HepG2 (cell line): Measurements from ENCODE around the gene PRDX2. TPM values are rescaled to one million over a fixed set of nuclear protein-coding genes. Genes with fewer than 3 reads are reported as not detected.

Source experiments
- GABPA ChIP-seq, 2 experiments: IDR thresholded peaks; 2 replicates each; pipeline ENCODE4 v1.6.1; 2011 to 2016; ENCODE audit warnings: low read depth in 2 of 2, low read length in 1 of 2, missing biosample characterization in 1 of 2, missing genetic modification characterization in 1 of 2
- GABPB1 ChIP-seq: IDR thresholded peaks from 2 replicates; pipeline ENCODE4 v1.6.1; 2016; ENCODE audit warnings: mild to moderate bottlenecking, missing genetic modification reagents, moderate library complexity, missing compliant biosample characterization
- HDAC1 ChIP-seq: sonication (generic); formaldehyde crosslinking; IDR thresholded peaks from 2 replicates; pipeline ENCODE4 v1.5.1; 2020; ENCODE audit warnings: mild to moderate bottlenecking, missing genetic modification reagents
- KIAA2018 ChIP-seq: sonication (generic); formaldehyde crosslinking; IDR thresholded peaks from 2 replicates; pipeline ENCODE4 v1.5.0; 2020; ENCODE audit warnings: mild to moderate bottlenecking, missing genetic modification reagents, borderline replicate concordance
- SMARCC2 ChIP-seq: fragments of 450-650 bp; IDR thresholded peaks from 2 replicates; pipeline ENCODE4 v1.6.1; 2017; ENCODE audit warnings: antibody characterized with exemption, mild to moderate bottlenecking
- TBX2 ChIP-seq: sonication (generic); formaldehyde crosslinking; IDR thresholded peaks from 2 replicates; pipeline ENCODE4 v1.5.0; 2020; ENCODE audit warnings: missing genetic modification reagents, mild to moderate bottlenecking, borderline replicate concordance
- ZBTB33 ChIP-seq: sonication (generic); formaldehyde crosslinking; IDR thresholded peaks from 2 replicates; pipeline ENCODE4 v1.4.0; 2020; ENCODE audit warnings: missing genetic modification reagents
- ZFP41 ChIP-seq: sonication (generic); formaldehyde crosslinking; IDR thresholded peaks from 2 replicates; pipeline ENCODE4 v1.4.0; 2020; ENCODE audit warnings: mild to moderate bottlenecking, missing genetic modification reagents, borderline replicate concordance
- ZFX ChIP-seq: sonication (generic); formaldehyde crosslinking; IDR thresholded peaks from 2 replicates; pipeline ENCODE4 v1.4.0; 2020; ENCODE audit warnings: mild to moderate bottlenecking, low read depth, missing genetic modification reagents, moderate library complexity
- ZNF318 ChIP-seq: sonication (generic); formaldehyde crosslinking; IDR thresholded peaks from 2 replicates; pipeline ENCODE4 v1.4.0; 2020; ENCODE audit warnings: mild to moderate bottlenecking, missing genetic modification reagents
- polyA plus RNA-seq, 8 experiments: library from polyadenylated mRNA; depleted of rRNA in 3 of 8; stranded (reverse) in 7 of 8; unstranded in 1 of 8; fragments of >200 nt; fragmentation: Illumina TruSeq in 4 of 8; extraction: Trizol in 4 of 8; gene quantifications; 2 replicates each; pipeline versions ENCODE4 v1.2.1 to v1.2.3, GENCODE V29; 2011 to 2016; ENCODE audit warnings: low read depth in 4 of 8, missing spikeins in 1 of 8, mixed read lengths in 1 of 8; ENCODE audit not compliant: insufficient read depth in 1 of 8
- total RNA-seq, 5 experiments: library from RNA; depleted of rRNA; stranded (reverse); fragments of >200 nt; fragmentation: Illumina TruSeq; extraction: Trizol; gene quantifications; 2 replicates each; pipeline ENCODE4 v1.2.3, GENCODE V29; 2016; ENCODE audit warnings: low read depth in 1 of 5

PRDX2 gene
- total and polyA plus RNA-seq, 2 of the 13 experiments (the other 11 are each of a cell fraction or from before 2014, with no cell fraction given): 218 to 381 TPM

- TF ChIP-seq ZBTB33 (CRISPR knock-in tag) (0 out of 2 replicates have a peak, but pooled peaks have one; percentile 40), SMARCC2 (no peak), GABPB1 (CRISPR knock-in tag) (peak; percentile 63; the same call in 1 of the 2 replicates), TBX2 (CRISPR knock-in tag) (peak; percentile 58; the same call in 1 of the 2 replicates), KIAA2018 (no peak), ZFX (CRISPR knock-in tag) (peak; percentile 74), GABPA (IDR thresholded peaks at IDR 0.05; ENCODE audit: low read depth, low read length) (no peak), GABPA (CRISPR knock-in tag; IDR thresholded peaks at IDR 0.05; ENCODE audit: low read depth) (no peak), ZFP41 (CRISPR knock-in tag) (no peak), ZNF318 (CRISPR knock-in tag) (no peak), HDAC1 (CRISPR knock-in tag) (peak; percentile 64; the same call in 1 of the 2 replicates)
Observed at GRCh38 chr19:12766051-12766521, 35.5 kb downstream of the PRDX2 start (continued).
